ENCODE measurements around the gene OPN5.
A peak's percentile ranks its signal among the peaks of the same experiment; 100 is the strongest.
"Not testable (repeated sequence)": the region's sequence is repeated elsewhere in the genome, so short reads cannot be mapped to it uniquely, and the experiment has no call there.

Gene OPN5

GRCh38 chr6:47781732-47782131 lies at the start of gene OPN5:
Gene OPN5, plus strand, starts transcription at chr6:47782032. Its CDS starts 35 bp downstream, at chr6:47782067.
- no peak for FAIRE-seq
- no peak for DNase-seq (ENCODE audit: low spot score)

- no peak for DNase-seq (ENCODE audit: low spot score)
- FAIRE-seq: no peak
These were observed 47.8 kb upstream of the OPN5 start for GRCh38 chr6:47733879-47734558.

GRCh38 chr6:47734831-47735481 lies 46.9 kb upstream of the OPN5 start:
- FAIRE-seq (no peak), DNase-seq (ENCODE audit: low spot score) (no peak)

- DNase-seq (ENCODE audit: low spot score): no peak
- no peak for FAIRE-seq
These were observed 45.6 kb upstream of the OPN5 start for GRCh38 chr6:47736083-47736700.

GRCh38 chr6:47737406-47737805 lies 44.4 kb upstream of the OPN5 start:
- DNase-seq (ENCODE audit: low spot score) (no peak), FAIRE-seq (no peak)

GRCh38 chr6:47740714-47741113 lies 41.1 kb upstream of the OPN5 start:
- no peak for DNase-seq (ENCODE audit: low spot score)
- FAIRE-seq: no peak

GRCh38 chr6:47741807-47742206 lies 40.0 kb upstream of the OPN5 start:
- DNase-seq (ENCODE audit: low spot score): peak; percentile 79
- FAIRE-seq: peak; percentile 23

GRCh38 chr6:47743744-47744143 lies 38.1 kb upstream of the OPN5 start:
- DNase-seq (ENCODE audit: low spot score) (no peak), FAIRE-seq (no peak)

- FAIRE-seq; DNase-seq (ENCODE audit: low spot score): not testable (repeated sequence)
These were observed 36.6 kb upstream of the OPN5 start for GRCh38 chr6:47745269-47745668.

- DNase-seq (ENCODE audit: low spot score): no peak
- no peak for FAIRE-seq
These were observed 32.1 kb upstream of the OPN5 start for GRCh38 chr6:47749757-47750156.

- DNase-seq (ENCODE audit: low spot score) (no peak), FAIRE-seq (no peak)
These were observed 29.0 kb upstream of the OPN5 start for GRCh38 chr6:47752801-47753200.

- FAIRE-seq: no peak
These were observed 22.5 kb upstream of the OPN5 start for GRCh38 chr6:47759364-47759763.

GRCh38 chr6:47762502-47762901 lies 19.3 kb upstream of the OPN5 start:
- DNase-seq (ENCODE audit: low spot score) (no peak), FAIRE-seq (no peak)

More at GRCh38 chr6:47759364-47759763, 22.5 kb upstream of the OPN5 start:
- no peak for DNase-seq (ENCODE audit: low spot score)

- DNase-seq (ENCODE audit: low spot score) (no peak), FAIRE-seq (no peak)
These were observed 15.4 kb upstream of the OPN5 start for GRCh38 chr6:47766445-47766844.

GRCh38 chr6:47767102-47767501 lies 14.7 kb upstream of the OPN5 start:
- FAIRE-seq (no peak), DNase-seq (ENCODE audit: low spot score) (no peak)

- DNase-seq (ENCODE audit: low spot score) (no peak), FAIRE-seq (no peak)
These were observed 11.8 kb upstream of the OPN5 start for GRCh38 chr6:47769982-47770381.

GRCh38 chr6:47772359-47772758 lies 9.5 kb upstream of the OPN5 start:
- no peak for DNase-seq (ENCODE audit: low spot score)
- FAIRE-seq: no peak

GRCh38 chr6:47773005-47773404 lies 8.8 kb upstream of the OPN5 start:
- FAIRE-seq: no peak

GRCh38 chr6:47780510-47781356 lies 1.1 kb upstream of the OPN5 start:
- DNase-seq (ENCODE audit: low spot score): peak; percentile 65

More at GRCh38 chr6:47773005-47773404, 8.8 kb upstream of the OPN5 start:
- no peak for DNase-seq (ENCODE audit: low spot score)

GRCh38 chr6:47785182-47785581 lies 3.4 kb downstream of the OPN5 start:
- no peak for FAIRE-seq
- DNase-seq (ENCODE audit: low spot score): no peak

More at GRCh38 chr6:47780510-47781356, 1.1 kb upstream of the OPN5 start:
- FAIRE-seq: peak; percentile 46
